ENCODE results near the gene AP1G2. TPM values are rescaled to one million over a fixed set of nuclear protein-coding genes. Genes with fewer than 3 reads are reported as not detected.
"Not testable (repeated sequence)": the region's sequence is repeated elsewhere in the genome, so short reads cannot be mapped to it uniquely, and the experiment has no call there.

AP1G2 gene
- total and polyA plus RNA-seq, 2 donors: 55.0 to 313 TPM

- no peaks in the 10 kb centered on the region for H3K9me3 ChIP-seq (ENCODE audit: control insufficient read depth in 2 of 2, insufficient read depth in 1 of 2, low read length in 1 of 2)
- no peaks in the 10 kb centered on the region for H3K27me3 ChIP-seq (ENCODE audit: control insufficient read depth in 2 of 2, insufficient read depth in 1 of 2, low read length in 1 of 2)
- no peaks in the 10 kb centered on the region for H3K4me1 ChIP-seq (ENCODE audit: control insufficient read depth in 2 of 2, insufficient read depth in 2 of 2, low read length in 2 of 2)
- H3K27ac ChIP-seq (ENCODE audit: low read depth in 1 of 2, low read length in 1 of 2): no peak overlapping the region
- 87% methylated on average over 7 of the region's 7 CpGs for WGBS
- H3K4me3 ChIP-seq (ENCODE audit: low read length in 2 of 2): no peak overlapping the region
- no peaks in the 10 kb centered on the region for H3K36me3 ChIP-seq (ENCODE audit: control insufficient read depth in 2 of 2, insufficient read depth in 2 of 2, low read length in 1 of 2)
- DNase-seq (ENCODE audit: low read depth in 6 of 9, low spot score in 9 of 9): no peak
Measured at GRCh38 chr14:23538785-23539184, 28.8 kb downstream of the AP1G2 start.

GRCh38 chr14:23538050-23538718 is 29.4 kb downstream of the AP1G2 start:
- no peaks in the 10 kb centered on the region for H3K9me3 ChIP-seq (ENCODE audit: control insufficient read depth in 2 of 2, insufficient read depth in 1 of 2, low read length in 1 of 2)
- no peaks in the 10 kb centered on the region for H3K36me3 ChIP-seq (ENCODE audit: control insufficient read depth in 2 of 2, insufficient read depth in 2 of 2, low read length in 1 of 2)
- H3K4me1 ChIP-seq (ENCODE audit: control insufficient read depth in 2 of 2, insufficient read depth in 2 of 2, low read length in 2 of 2): no peaks in the 10 kb centered on the region
- no peak overlapping the region for H3K27ac ChIP-seq (ENCODE audit: low read depth in 1 of 2, low read length in 1 of 2)
- no peak for DNase-seq (ENCODE audit: low read depth in 6 of 9, low spot score in 9 of 9)
- H3K4me3 ChIP-seq (ENCODE audit: low read length in 2 of 2): no peak overlapping the region
- 91% methylated on average over 10 of the region's 10 CpGs for WGBS
- no peaks in the 10 kb centered on the region for H3K27me3 ChIP-seq (ENCODE audit: control insufficient read depth in 2 of 2, insufficient read depth in 1 of 2, low read length in 1 of 2)

- WGBS: 44% methylated on average over 13 of the region's 13 CpGs
- no peaks in the 10 kb centered on the region for H3K36me3 ChIP-seq (ENCODE audit: control insufficient read depth in 2 of 2, insufficient read depth in 2 of 2, low read length in 1 of 2)
- H3K27ac ChIP-seq (ENCODE audit: low read depth in 1 of 2, low read length in 1 of 2): no peak overlapping the region
- no peaks in the 10 kb centered on the region for H3K9me3 ChIP-seq (ENCODE audit: control insufficient read depth in 2 of 2, insufficient read depth in 1 of 2, low read length in 1 of 2)
- no peak for DNase-seq (ENCODE audit: low read depth in 6 of 9, low spot score in 9 of 9)
- H3K4me1 ChIP-seq (ENCODE audit: control insufficient read depth in 2 of 2, insufficient read depth in 2 of 2, low read length in 2 of 2): peaks cover 0 to 6% of the 10 kb centered on the region in 2 donors
- H3K4me3 ChIP-seq (ENCODE audit: low read length in 2 of 2): no peak overlapping the region
- H3K27me3 ChIP-seq (ENCODE audit: control insufficient read depth in 2 of 2, insufficient read depth in 1 of 2, low read length in 1 of 2): no peaks in the 10 kb centered on the region
Measured at GRCh38 chr14:23537351-23538049, 30.1 kb downstream of the AP1G2 start.

- not testable (repeated sequence) for H3K27ac ChIP-seq (ENCODE audit: low read depth in 1 of 2, low read length in 1 of 2); H3K36me3 ChIP-seq (ENCODE audit: control insufficient read depth in 2 of 2, insufficient read depth in 2 of 2, low read length in 1 of 2); H3K4me3 ChIP-seq (ENCODE audit: low read length in 2 of 2); DNase-seq (ENCODE audit: low read depth in 6 of 9, low spot score in 9 of 9); H3K27me3 ChIP-seq (ENCODE audit: control insufficient read depth in 2 of 2, insufficient read depth in 1 of 2, low read length in 1 of 2); H3K4me1 ChIP-seq (ENCODE audit: control insufficient read depth in 2 of 2, insufficient read depth in 2 of 2, low read length in 2 of 2); H3K9me3 ChIP-seq (ENCODE audit: control insufficient read depth in 2 of 2, insufficient read depth in 1 of 2, low read length in 1 of 2)
- 96% methylated on average over 6 of the region's 6 CpGs for WGBS
Measured at GRCh38 chr14:23536906-23537305, 30.7 kb downstream of the AP1G2 start.

GRCh38 chr14:23536494-23536893 is 31.1 kb downstream of the AP1G2 start:
- peaks cover 0 to 8% of the 10 kb centered on the region in 2 donors for H3K4me1 ChIP-seq (ENCODE audit: control insufficient read depth in 2 of 2, insufficient read depth in 2 of 2, low read length in 2 of 2)
- H3K9me3 ChIP-seq (ENCODE audit: control insufficient read depth in 2 of 2, insufficient read depth in 1 of 2, low read length in 1 of 2): no peaks in the 10 kb centered on the region
- H3K27me3 ChIP-seq (ENCODE audit: control insufficient read depth in 2 of 2, insufficient read depth in 1 of 2, low read length in 1 of 2): no peaks in the 10 kb centered on the region
- WGBS: over 99% methylated on average over 2 of the region's 2 CpGs
- H3K36me3 ChIP-seq (ENCODE audit: control insufficient read depth in 2 of 2, insufficient read depth in 2 of 2, low read length in 1 of 2): no peaks in the 10 kb centered on the region
- no peak overlapping the region for H3K4me3 ChIP-seq (ENCODE audit: low read length in 2 of 2)
- no peak overlapping the region for H3K27ac ChIP-seq (ENCODE audit: low read depth in 1 of 2, low read length in 1 of 2)
- DNase-seq (ENCODE audit: low read depth in 6 of 9, low spot score in 9 of 9): no peak

- no peak overlapping the region for H3K27ac ChIP-seq (ENCODE audit: low read depth in 1 of 2, low read length in 1 of 2)
Measured at GRCh38 chr14:23535943-23536342, 31.6 kb downstream of the AP1G2 start.

GRCh38 chr14:23533652-23534435 is 33.7 kb downstream of the AP1G2 start:
- Histone ChIP-seq H3K9me3 (ENCODE audit: control insufficient read depth in 2 of 2, insufficient read depth in 1 of 2, low read length in 1 of 2) (no peaks in the 10 kb centered on the region), H3K36me3 (ENCODE audit: control insufficient read depth in 2 of 2, insufficient read depth in 2 of 2, low read length in 1 of 2) (no peaks in the 10 kb centered on the region), H3K27ac (ENCODE audit: low read depth in 1 of 2, low read length in 1 of 2) (no peak overlapping the region), H3K27me3 (ENCODE audit: control insufficient read depth in 2 of 2, insufficient read depth in 1 of 2, low read length in 1 of 2) (no peaks in the 10 kb centered on the region), H3K4me3 (ENCODE audit: low read length in 2 of 2) (no peak overlapping the region), H3K4me1 (ENCODE audit: control insufficient read depth in 2 of 2, insufficient read depth in 2 of 2, low read length in 2 of 2) (peaks cover 0 to 16% of the 10 kb centered on the region in 2 donors)
- no peak for DNase-seq (ENCODE audit: low read depth in 6 of 9, low spot score in 9 of 9)
- 97% methylated on average over 16 of the region's 16 CpGs for WGBS

More at GRCh38 chr14:23535943-23536342, 31.6 kb downstream of the AP1G2 start:
- peaks cover 0 to 8% of the 10 kb centered on the region in 2 donors for H3K4me1 ChIP-seq (ENCODE audit: control insufficient read depth in 2 of 2, insufficient read depth in 2 of 2, low read length in 2 of 2)
- no peaks in the 10 kb centered on the region for H3K36me3 ChIP-seq (ENCODE audit: control insufficient read depth in 2 of 2, insufficient read depth in 2 of 2, low read length in 1 of 2)
- H3K4me3 ChIP-seq (ENCODE audit: low read length in 2 of 2): no peak overlapping the region
- no peak for DNase-seq (ENCODE audit: low read depth in 6 of 9, low spot score in 9 of 9)
- no peaks in the 10 kb centered on the region for H3K27me3 ChIP-seq (ENCODE audit: control insufficient read depth in 2 of 2, insufficient read depth in 1 of 2, low read length in 1 of 2)
- WGBS: 97% methylated on average over 4 of the region's 4 CpGs
- H3K9me3 ChIP-seq (ENCODE audit: control insufficient read depth in 2 of 2, insufficient read depth in 1 of 2, low read length in 1 of 2): no peaks in the 10 kb centered on the region

GRCh38 chr14:23532658-23533057 is 34.9 kb downstream of the AP1G2 start:
- Histone ChIP-seq H3K36me3 (ENCODE audit: control insufficient read depth in 2 of 2, insufficient read depth in 2 of 2, low read length in 1 of 2) (no peaks in the 10 kb centered on the region), H3K27me3 (ENCODE audit: control insufficient read depth in 2 of 2, insufficient read depth in 1 of 2, low read length in 1 of 2) (no peaks in the 10 kb centered on the region), H3K4me3 (ENCODE audit: low read length in 2 of 2) (no peak overlapping the region), H3K4me1 (ENCODE audit: control insufficient read depth in 2 of 2, insufficient read depth in 2 of 2, low read length in 2 of 2) (peaks cover 0 to 16% of the 10 kb centered on the region in 2 donors), H3K9me3 (ENCODE audit: control insufficient read depth in 2 of 2, insufficient read depth in 1 of 2, low read length in 1 of 2) (no peaks in the 10 kb centered on the region), H3K27ac (ENCODE audit: low read depth in 1 of 2, low read length in 1 of 2) (no peak overlapping the region)
- WGBS: 98% methylated on average over 7 of the region's 7 CpGs
- DNase-seq (ENCODE audit: low read depth in 6 of 9, low spot score in 9 of 9): peak in 1 of 9 donors; percentile 27

GRCh38 chr14:23531391-23531790 is 36.2 kb downstream of the AP1G2 start:
- H3K36me3 ChIP-seq (ENCODE audit: control insufficient read depth in 2 of 2, insufficient read depth in 2 of 2, low read length in 1 of 2): no peaks in the 10 kb centered on the region
- no peak overlapping the region for H3K4me3 ChIP-seq (ENCODE audit: low read length in 2 of 2)
- no peaks in the 10 kb centered on the region for H3K27me3 ChIP-seq (ENCODE audit: control insufficient read depth in 2 of 2, insufficient read depth in 1 of 2, low read length in 1 of 2)
- 97% methylated on average over 12 of the region's 12 CpGs for WGBS
- H3K4me1 ChIP-seq (ENCODE audit: control insufficient read depth in 2 of 2, insufficient read depth in 2 of 2, low read length in 2 of 2): peaks cover 0 to 16% of the 10 kb centered on the region in 2 donors
- no peak overlapping the region for H3K27ac ChIP-seq (ENCODE audit: low read depth in 1 of 2, low read length in 1 of 2)
- no peak for DNase-seq (ENCODE audit: low read depth in 6 of 9, low spot score in 9 of 9)
- H3K9me3 ChIP-seq (ENCODE audit: control insufficient read depth in 2 of 2, insufficient read depth in 1 of 2, low read length in 1 of 2): no peaks in the 10 kb centered on the region
